ENCODE data around the gene UGT1A9.
"Not testable (repeated sequence)": the region's sequence is repeated elsewhere in the genome, so short reads cannot be mapped to it uniquely, and the experiment has no call there.

The UGT1A9 gene

GRCh38 chr2:233711312-233712008 is 39.8 kb downstream of the UGT1A9 start:
- peak; percentile 40 for DNase-seq (ENCODE audit: low read depth, low spot score)

- DNase-seq (ENCODE audit: low read depth, low spot score), result no peak
Measured at GRCh38 chr2:233712611-233713261, 41.0 kb downstream of the UGT1A9 start, which contains the start of gene UGT1A5. Gene UGT1A5 (plus strand): TSS chr2:233712907. CDS start chr2:233712992, 85 bp downstream.

- no peak for DNase-seq (ENCODE audit: low read depth, low spot score)
Measured at GRCh38 chr2:233713262-233713615, 41.5 kb downstream of the UGT1A9 start.

GRCh38 chr2:233714121-233714520 is 42.4 kb downstream of the UGT1A9 start:
- DNase-seq (ENCODE audit: low read depth, low spot score), result no peak

- DNase-seq (ENCODE audit: low read depth, low spot score), result no peak
Measured at GRCh38 chr2:233718552-233718951, 46.9 kb downstream of the UGT1A9 start, which contains the start of gene UGT1A4. Gene UGT1A4 (plus strand): TSS chr2:233718736. CDS start chr2:233718821, 85 bp downstream.

- DNase-seq (ENCODE audit: low read depth, low spot score), result no peak
Measured at GRCh38 chr2:233728723-233729301, 57.1 kb downstream of the UGT1A9 start, which contains the start of gene UGT1A3. Gene UGT1A3 (plus strand): TSS chr2:233729042. CDS start chr2:233729127, 85 bp downstream.

- DNase-seq (ENCODE audit: low read depth, low spot score), result not testable (repeated sequence)
Measured at GRCh38 chr2:233736868-233737653, 65.4 kb downstream of the UGT1A9 start.

- DNase-seq (ENCODE audit: low read depth, low spot score), result no peak
Measured at GRCh38 chr2:233740870-233741269, 69.2 kb downstream of the UGT1A9 start.

GRCh38 chr2:233743464-233744259 is 72.0 kb downstream of the UGT1A9 start:
- no peak for DNase-seq (ENCODE audit: low read depth, low spot score)

- DNase-seq (ENCODE audit: low read depth, low spot score), result no peak
Measured at GRCh38 chr2:233745073-233745755, 73.5 kb downstream of the UGT1A9 start.

GRCh38 chr2:233745838-233746237 is 74.1 kb downstream of the UGT1A9 start:
- DNase-seq (ENCODE audit: low read depth, low spot score), result not testable (repeated sequence)

GRCh38 chr2:233746475-233747282 is 75.0 kb downstream of the UGT1A9 start:
- DNase-seq (ENCODE audit: low read depth, low spot score), result no peak

GRCh38 chr2:233747283-233747544 is 75.5 kb downstream of the UGT1A9 start:
- DNase-seq (ENCODE audit: low read depth, low spot score), result no peak

- not testable (repeated sequence) for DNase-seq (ENCODE audit: low read depth, low spot score)
Measured at GRCh38 chr2:233750689-233751088, 79.0 kb downstream of the UGT1A9 start.

- not testable (repeated sequence) for DNase-seq (ENCODE audit: low read depth, low spot score)
Measured at GRCh38 chr2:233751212-233752009, 79.7 kb downstream of the UGT1A9 start.

GRCh38 chr2:233754872-233755611 is 83.3 kb downstream of the UGT1A9 start:
- DNase-seq (ENCODE audit: low read depth, low spot score), result no peak

- DNase-seq (ENCODE audit: low read depth, low spot score), result no peak
Measured at GRCh38 chr2:233756429-233757081, 84.9 kb downstream of the UGT1A9 start.

- DNase-seq (ENCODE audit: low read depth, low spot score), result no peak
Measured at GRCh38 chr2:233758141-233758540, 86.4 kb downstream of the UGT1A9 start.

Data from activated naive CD8-positive, alpha-beta T cell treated with anti-CD3 and anti-CD28 coated beads, Interleukin-2, amount 50 U/mL, for 16 hours (primary cell).